ENCODE results near the gene MAP3K5. TPM values are rescaled to one million over a fixed set of nuclear protein-coding genes. Genes with fewer than 3 reads are reported as not detected.

MAP3K5 gene
- total and polyA plus RNA-seq, 2 donors (not counting 1 experiment from before 2014, with no cell fraction given) = 10.9 to 62.6 TPM

GRCh38 chr6:136618086-136618485 is 174.2 kb downstream of the MAP3K5 start:
- H3K4me1 ChIP-seq (ENCODE audit: control insufficient read depth, extremely low read depth, insufficient read depth, low read length) = no peaks in the 10 kb centered on the region
- no peak overlapping the region for H3K27ac ChIP-seq (ENCODE audit: insufficient read depth, low read length)
- H3K4me3 ChIP-seq (replicated peaks in 1 of 4; ENCODE audit: control extremely low read depth in 1 of 4, insufficient read depth in 1 of 4, low read depth in 3 of 4, low read length in 4 of 4) = no peak overlapping the region
- no peak overlapping the region for H3K9ac ChIP-seq (ENCODE audit: insufficient read depth, low read length)
- no peak overlapping the region for H2AFZ ChIP-seq (ENCODE audit: low read length)
- H3K27me3 ChIP-seq (ENCODE audit: control insufficient read depth, insufficient read depth, low read length) = no peaks in the 10 kb centered on the region
- H4K20me1 ChIP-seq (ENCODE audit: control insufficient read depth, extremely low read depth, insufficient read depth, low read length) = no peaks in the 10 kb centered on the region
- H3K9me3 ChIP-seq (ENCODE audit: control insufficient read depth, insufficient read depth, low read depth, low read length) = no peaks in the 10 kb centered on the region
- no peak overlapping the region for H3K4me2 ChIP-seq (ENCODE audit: extremely low read depth, insufficient read depth, low read length)
- DNase-seq (ENCODE audit: low read depth in 2 of 2) = no peak
- TF ChIP-seq CTCF (conservative IDR thresholded peaks at IDR 0.05 in 1 of 2, IDR thresholded peaks at IDR 0.05 in 1 of 2; ENCODE audit: low read depth in 1 of 2, low read length in 2 of 2) (no peak), EZH2 (IDR thresholded peaks at IDR 0.05; ENCODE audit: low read length, missing control alignments) (no peak)
- no peaks in the 10 kb centered on the region for H3K79me2 ChIP-seq (ENCODE audit: control insufficient read depth, insufficient read depth, low read length)
- no peaks in the 10 kb centered on the region for H3K36me3 ChIP-seq (ENCODE audit: control insufficient read depth, insufficient read depth, low read length)

GRCh38 chr6:136616527-136616926 is 175.8 kb downstream of the MAP3K5 start:
- TF ChIP-seq EZH2 (IDR thresholded peaks at IDR 0.05; ENCODE audit: low read length, missing control alignments) (no peak), CTCF (conservative IDR thresholded peaks at IDR 0.05 in 1 of 2, IDR thresholded peaks at IDR 0.05 in 1 of 2; ENCODE audit: low read depth in 1 of 2, low read length in 2 of 2) (no peak)
- no peaks in the 10 kb centered on the region for H3K4me1 ChIP-seq (ENCODE audit: control insufficient read depth, extremely low read depth, insufficient read depth, low read length)
- no peaks in the 10 kb centered on the region for H3K79me2 ChIP-seq (ENCODE audit: control insufficient read depth, insufficient read depth, low read length)

GRCh38 chr6:136614994-136615393 is 177.3 kb downstream of the MAP3K5 start:
- Histone ChIP-seq H3K9me3 (ENCODE audit: control insufficient read depth, insufficient read depth, low read depth, low read length) (no peaks in the 10 kb centered on the region), H3K4me3 (replicated peaks in 1 of 4; ENCODE audit: control extremely low read depth in 1 of 4, insufficient read depth in 1 of 4, low read depth in 3 of 4, low read length in 4 of 4) (no peak overlapping the region), H3K9ac (ENCODE audit: insufficient read depth, low read length) (no peak overlapping the region), H3K4me1 (ENCODE audit: control insufficient read depth, extremely low read depth, insufficient read depth, low read length) (peaks cover 3% of the 10 kb centered on the region), H4K20me1 (ENCODE audit: control insufficient read depth, extremely low read depth, insufficient read depth, low read length) (no peaks in the 10 kb centered on the region), H3K79me2 (ENCODE audit: control insufficient read depth, insufficient read depth, low read length) (no peaks in the 10 kb centered on the region), H3K4me2 (ENCODE audit: extremely low read depth, insufficient read depth, low read length) (no peak overlapping the region), H3K27me3 (ENCODE audit: control insufficient read depth, insufficient read depth, low read length) (no peaks in the 10 kb centered on the region), H2AFZ (ENCODE audit: low read length) (no peak overlapping the region), H3K36me3 (ENCODE audit: control insufficient read depth, insufficient read depth, low read length) (no peaks in the 10 kb centered on the region), H3K27ac (ENCODE audit: insufficient read depth, low read length) (no peak overlapping the region)
- no peak for TF ChIP-seq CTCF (conservative IDR thresholded peaks at IDR 0.05 in 1 of 2, IDR thresholded peaks at IDR 0.05 in 1 of 2; ENCODE audit: low read depth in 1 of 2, low read length in 2 of 2)
- TF ChIP-seq EZH2 (IDR thresholded peaks at IDR 0.05; ENCODE audit: low read length, missing control alignments) = no peak
- DNase-seq (ENCODE audit: low read depth in 2 of 2) = no peak

More at GRCh38 chr6:136616527-136616926, 175.8 kb downstream of the MAP3K5 start:
- Histone ChIP-seq H2AFZ (ENCODE audit: low read length) (no peak overlapping the region), H3K4me3 (replicated peaks in 1 of 4; ENCODE audit: control extremely low read depth in 1 of 4, insufficient read depth in 1 of 4, low read depth in 3 of 4, low read length in 4 of 4) (no peak overlapping the region), H3K9ac (ENCODE audit: insufficient read depth, low read length) (no peak overlapping the region), H3K27me3 (ENCODE audit: control insufficient read depth, insufficient read depth, low read length) (no peaks in the 10 kb centered on the region), H3K27ac (ENCODE audit: insufficient read depth, low read length) (no peak overlapping the region), H3K36me3 (ENCODE audit: control insufficient read depth, insufficient read depth, low read length) (no peaks in the 10 kb centered on the region), H3K9me3 (ENCODE audit: control insufficient read depth, insufficient read depth, low read depth, low read length) (no peaks in the 10 kb centered on the region), H3K4me2 (ENCODE audit: extremely low read depth, insufficient read depth, low read length) (no peak overlapping the region), H4K20me1 (ENCODE audit: control insufficient read depth, extremely low read depth, insufficient read depth, low read length) (no peaks in the 10 kb centered on the region)
- no peak for DNase-seq (ENCODE audit: low read depth in 2 of 2)
